HG02623 (cell line): Measurements from ENCODE around the gene HERC2.
"Not testable (repeated sequence)": the region's sequence is repeated elsewhere in the genome, so short reads cannot be mapped to it uniquely, and the experiment has no call there.

Experiments
- ATAC-seq: cut with Tn5 transposase; IDR thresholded peaks from one replicate; pipeline ENCODE4 v1.9.1; 2021; ENCODE audit warnings: moderate library complexity; ENCODE audit not compliant: unreplicated experiment

Gene HERC2

GRCh38 chr15:28182731-28183130 is 139.2 kb downstream of the HERC2 start:
- no peak for ATAC-seq

- ATAC-seq: no peak
Observed at GRCh38 chr15:28182216-28182615, 139.8 kb downstream of the HERC2 start.

GRCh38 chr15:28181366-28181765 is 140.6 kb downstream of the HERC2 start:
- ATAC-seq: no peak

GRCh38 chr15:28179270-28179669 is 142.7 kb downstream of the HERC2 start:
- no peak for ATAC-seq

- no peak for ATAC-seq
Observed at GRCh38 chr15:28178727-28179126, 143.3 kb downstream of the HERC2 start.

- ATAC-seq: no peak
Observed at GRCh38 chr15:28178290-28178689, 143.7 kb downstream of the HERC2 start.

- ATAC-seq: no peak
Observed at GRCh38 chr15:28169366-28169765, 152.6 kb downstream of the HERC2 start.

- ATAC-seq: not testable (repeated sequence)
Observed at GRCh38 chr15:28168405-28169121, 153.4 kb downstream of the HERC2 start.

- ATAC-seq: no peak
Observed at GRCh38 chr15:28167042-28167441, 154.9 kb downstream of the HERC2 start.

GRCh38 chr15:28165791-28166190 is 156.2 kb downstream of the HERC2 start:
- ATAC-seq: no peak

GRCh38 chr15:28164876-28165275 is 157.1 kb downstream of the HERC2 start:
- ATAC-seq: no peak

GRCh38 chr15:28154283-28154682 is 167.7 kb downstream of the HERC2 start:
- ATAC-seq: no peak

GRCh38 chr15:28153492-28154119 is 168.4 kb downstream of the HERC2 start:
- no peak for ATAC-seq

- not testable (repeated sequence) for ATAC-seq
Observed at GRCh38 chr15:28152538-28152923, 169.4 kb downstream of the HERC2 start.

GRCh38 chr15:28151864-28152537 is 170.0 kb downstream of the HERC2 start:
- not testable (repeated sequence) for ATAC-seq

GRCh38 chr15:28147801-28148200 is 174.2 kb downstream of the HERC2 start:
- ATAC-seq: no peak

- ATAC-seq: not testable (repeated sequence)
Observed at GRCh38 chr15:28145419-28145818, 176.6 kb downstream of the HERC2 start.

- no peak for ATAC-seq
Observed at GRCh38 chr15:28140062-28140461, 181.9 kb downstream of the HERC2 start.

- not testable (repeated sequence) for ATAC-seq
Observed at GRCh38 chr15:28137408-28138039, 184.5 kb downstream of the HERC2 start.

GRCh38 chr15:28136236-28136904 is 185.6 kb downstream of the HERC2 start:
- ATAC-seq: peak; percentile 100

GRCh38 chr15:28133281-28133680 is 188.7 kb downstream of the HERC2 start:
- no peak for ATAC-seq
